NT2/D1 (cell line): ENCODE measurements around the gene HSD17B12.
"Not testable (repeated sequence)": the region's sequence is repeated elsewhere in the genome, so short reads cannot be mapped to it uniquely, and the experiment has no call there.

Source experiments
- DNase-seq: peaks from one replicate; pipeline ENCODE4 v3.0.0-alpha.2; 2011; ENCODE audit warnings: low read depth, low spot score
- H3K27me3 ChIP-seq: 2 replicates; pipeline ENCODE4 v1.6.0; 2011; ENCODE audit warnings: mild to moderate bottlenecking; ENCODE audit not compliant: insufficient read length, insufficient read depth
- H3K36me3 ChIP-seq: 2 replicates; pipeline ENCODE4 v1.6.1; 2011; ENCODE audit warnings: mild to moderate bottlenecking, low read length, mixed read lengths; ENCODE audit not compliant: insufficient read depth, insufficient read length
- H3K4me1 ChIP-seq: 2 replicates; pipeline ENCODE4 v1.5.1; 2011; ENCODE audit not compliant: insufficient read depth, insufficient read length
- H3K4me3 ChIP-seq: 2 replicates; pipeline ENCODE4 v1.5.1; 2011; ENCODE audit warnings: low read depth; ENCODE audit not compliant: insufficient read length
- H3K9ac ChIP-seq: 2 replicates; pipeline ENCODE4 v1.6.0; 2011; ENCODE audit warnings: low read depth; ENCODE audit not compliant: insufficient read length
- H3K9me3 ChIP-seq: 2 replicates; pipeline ENCODE4 v1.5.1; 2011; ENCODE audit warnings: mild to moderate bottlenecking, low read length; ENCODE audit not compliant: insufficient read depth
- SUZ12 ChIP-seq: IDR thresholded peaks from 2 replicates; pipeline ENCODE4 v1.6.1; 2011; ENCODE audit not compliant: insufficient read length, insufficient read depth; ENCODE audit errors: extremely low read depth
- YY1 ChIP-seq: IDR thresholded peaks from 2 replicates; pipeline ENCODE4 v1.6.1; 2011; ENCODE audit not compliant: insufficient read length, insufficient read depth
- ZNF274 ChIP-seq: IDR thresholded peaks from 2 replicates; pipeline ENCODE4 v1.6.1; 2011; ENCODE audit warnings: mild to moderate bottlenecking, low read depth, low read length

Gene HSD17B12

DNA sequence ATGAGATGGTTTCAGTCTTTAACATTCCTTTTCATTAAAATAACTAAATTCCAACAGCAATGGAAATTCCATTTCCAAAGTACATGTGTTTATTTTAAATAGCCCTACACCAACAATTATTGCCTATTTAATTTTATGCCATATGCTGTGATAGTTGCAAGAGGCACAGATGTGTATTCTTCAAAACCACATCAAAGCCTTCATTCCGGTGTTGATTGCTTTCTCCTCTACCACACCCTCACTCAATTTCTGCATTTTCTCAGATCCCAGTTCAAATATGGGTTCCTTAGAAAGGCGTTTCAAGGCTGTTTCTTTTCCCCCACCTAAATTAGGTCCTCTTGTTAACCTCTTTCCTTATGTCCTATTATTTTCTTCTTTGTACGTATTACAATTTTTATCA lies 6.0 kb upstream of the HSD17B12 start:
- Histone ChIP-seq H3K36me3 (no peaks in the 10 kb centered on the region), H3K27me3 (no peaks in the 10 kb centered on the region), H3K4me3 (no peak overlapping the region), H3K4me1 (no peaks in the 10 kb centered on the region), H3K9ac (no peak overlapping the region), H3K9me3 (no peaks in the 10 kb centered on the region)
- TF ChIP-seq ZNF274: no peak
- no peak for TF ChIP-seq YY1
- no peak for TF ChIP-seq SUZ12
- DNase-seq: no peak

DNA sequence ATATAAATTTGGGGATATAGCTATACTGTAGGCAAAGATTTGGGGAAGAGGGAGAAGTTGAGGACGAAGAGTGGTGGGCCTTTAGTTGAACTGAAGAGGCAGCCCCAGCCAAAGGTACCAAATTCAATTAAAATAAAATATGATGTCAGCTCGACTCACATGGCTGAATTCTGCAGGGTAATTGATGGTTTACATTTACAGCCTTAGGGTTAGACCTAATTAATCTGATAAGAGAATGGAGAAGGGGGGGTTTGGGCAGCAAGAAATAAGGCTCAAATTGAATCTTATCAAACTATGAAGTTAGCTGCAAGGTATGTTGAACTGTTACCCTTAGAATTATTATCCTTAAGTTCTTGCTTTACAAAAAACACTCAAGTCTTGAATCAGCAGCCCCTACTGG lies 3.6 kb upstream of the HSD17B12 start:
- no peak for TF ChIP-seq YY1
- H3K27me3 ChIP-seq: no peaks in the 10 kb centered on the region
- H3K9ac ChIP-seq: no peak overlapping the region
- H3K4me1 ChIP-seq: no peaks in the 10 kb centered on the region
- no peak overlapping the region for H3K4me3 ChIP-seq
- peaks cover 2% of the 10 kb centered on the region for H3K36me3 ChIP-seq
- no peak for DNase-seq
- H3K9me3 ChIP-seq: no peaks in the 10 kb centered on the region

DNA sequence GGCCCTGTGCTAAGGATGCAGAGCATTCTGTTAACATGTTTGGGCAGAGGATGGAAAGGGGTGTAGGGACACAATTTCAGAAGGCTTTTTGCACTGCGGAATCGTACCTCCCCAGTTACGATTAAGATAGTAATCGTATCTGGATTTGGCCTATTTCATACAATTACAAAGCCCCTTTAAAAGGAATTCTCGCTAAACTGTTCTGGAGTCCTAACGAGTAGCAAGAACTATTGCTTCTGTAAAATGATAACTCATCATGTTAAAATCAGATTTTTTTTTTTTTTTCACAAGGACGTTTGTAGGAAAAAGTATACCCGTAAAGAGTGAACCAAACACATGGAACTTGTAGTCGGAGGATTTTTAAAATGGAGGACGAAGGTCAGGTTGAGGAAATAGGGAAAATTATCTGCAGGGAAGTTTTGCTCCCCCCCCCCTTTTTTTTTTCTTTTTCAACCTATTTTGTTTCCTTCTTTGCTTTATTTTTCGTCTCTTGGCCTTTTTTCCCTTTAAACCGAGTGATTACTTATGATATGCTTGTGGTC lies 934 bp downstream of the HSD17B12 start:
- no peak for TF ChIP-seq ZNF274
- TF ChIP-seq YY1: no peak
- no peak for TF ChIP-seq SUZ12
- no peak for DNase-seq
- H3K4me3 ChIP-seq: peak overlapping the region; percentile 86

DNA sequence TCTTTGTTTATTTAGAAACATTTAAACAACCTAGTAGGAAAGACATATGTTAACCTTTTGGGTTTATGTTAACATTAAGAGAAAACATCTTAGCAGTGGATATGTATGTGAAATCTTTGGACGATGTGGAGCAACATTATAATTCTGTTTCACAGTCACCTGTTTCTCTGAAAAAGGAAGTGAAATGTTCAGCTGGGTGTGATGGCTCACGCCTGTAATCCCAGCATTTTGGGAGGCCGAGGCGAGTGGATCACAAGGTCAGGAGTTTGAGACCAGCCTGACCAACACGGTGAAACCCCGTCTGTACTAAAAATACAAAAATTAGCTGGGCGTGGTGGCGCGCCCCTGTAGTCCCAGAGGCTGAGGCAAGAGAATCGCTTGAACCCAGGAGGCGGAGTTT lies 1.5 kb downstream of the HSD17B12 start:
- DNase-seq, H3K4me1 ChIP-seq, H3K9me3 ChIP-seq, H3K27me3 ChIP-seq: not testable (repeated sequence)
- peak overlapping the region; percentile 79 for H3K9ac ChIP-seq
- H3K36me3 ChIP-seq: peaks cover 44% of the 10 kb centered on the region
- peak overlapping the region; percentile 86 for H3K4me3 ChIP-seq

More for the DNA sequence above, 934 bp downstream of the HSD17B12 start:
- Histone ChIP-seq H3K9ac (peak overlapping the region; percentile 79), H3K36me3 (peaks cover 41% of the 10 kb centered on the region), H3K4me1 (peaks cover 3% of the 10 kb centered on the region), H3K9me3 (no peaks in the 10 kb centered on the region), H3K27me3 (no peaks in the 10 kb centered on the region)

DNA sequence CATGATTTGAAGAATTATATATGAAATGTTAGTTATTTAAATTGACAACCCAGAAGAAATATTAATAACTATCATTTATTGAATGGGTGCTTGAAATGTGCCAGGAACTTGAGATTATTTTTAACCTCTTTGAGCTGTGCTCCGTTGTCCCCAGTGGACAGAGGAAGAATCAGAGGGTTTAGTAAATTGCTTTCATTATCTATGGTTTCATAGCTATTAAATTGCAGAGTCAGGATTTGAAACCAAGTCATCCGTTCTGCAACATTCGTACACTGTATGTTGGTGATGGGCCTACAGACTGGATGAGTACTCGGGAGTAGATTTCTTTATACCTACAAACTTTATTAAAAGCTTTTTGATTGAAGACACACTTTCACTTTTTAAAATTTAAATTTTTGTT lies 4.9 kb downstream of the HSD17B12 start:
- H3K36me3 ChIP-seq: peaks cover 53% of the 10 kb centered on the region
- H3K4me3 ChIP-seq: no peak overlapping the region

DNA sequence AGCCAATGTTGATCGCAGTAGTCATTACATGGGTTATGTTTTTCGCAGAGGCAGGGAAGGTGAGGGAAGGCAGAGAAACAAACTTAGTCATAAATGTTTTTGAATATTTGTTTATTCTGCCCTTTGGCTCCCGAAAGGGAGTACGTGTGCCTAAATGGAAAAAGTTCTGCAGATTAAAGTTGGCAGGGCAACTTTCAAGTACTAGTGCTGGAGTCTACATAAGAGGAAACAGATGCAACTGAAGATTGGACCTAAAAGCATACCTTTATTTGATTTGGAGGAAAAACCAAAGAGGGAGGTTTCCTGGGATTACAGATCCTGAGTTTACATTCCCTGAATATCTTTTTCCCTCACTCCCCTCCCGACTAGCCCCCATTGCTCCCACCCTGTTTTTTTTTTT lies 5.7 kb downstream of the HSD17B12 start:
- no peak for TF ChIP-seq YY1
- H3K9ac ChIP-seq: no peak overlapping the region
- H3K36me3 ChIP-seq: peaks cover 57% of the 10 kb centered on the region
- H3K27me3 ChIP-seq: no peaks in the 10 kb centered on the region
- peaks cover 3% of the 10 kb centered on the region for H3K4me1 ChIP-seq
- no peaks in the 10 kb centered on the region for H3K9me3 ChIP-seq
- H3K4me3 ChIP-seq: no peak overlapping the region
- no peak for DNase-seq

More for the DNA sequence above, 4.9 kb downstream of the HSD17B12 start:
- TF ChIP-seq ZNF274: no peak
- TF ChIP-seq SUZ12: no peak
- no peak for TF ChIP-seq YY1
- no peak overlapping the region for H3K9ac ChIP-seq
- no peaks in the 10 kb centered on the region for H3K9me3 ChIP-seq
- DNase-seq: no peak
- no peaks in the 10 kb centered on the region for H3K27me3 ChIP-seq
- peaks cover 3% of the 10 kb centered on the region for H3K4me1 ChIP-seq

DNA sequence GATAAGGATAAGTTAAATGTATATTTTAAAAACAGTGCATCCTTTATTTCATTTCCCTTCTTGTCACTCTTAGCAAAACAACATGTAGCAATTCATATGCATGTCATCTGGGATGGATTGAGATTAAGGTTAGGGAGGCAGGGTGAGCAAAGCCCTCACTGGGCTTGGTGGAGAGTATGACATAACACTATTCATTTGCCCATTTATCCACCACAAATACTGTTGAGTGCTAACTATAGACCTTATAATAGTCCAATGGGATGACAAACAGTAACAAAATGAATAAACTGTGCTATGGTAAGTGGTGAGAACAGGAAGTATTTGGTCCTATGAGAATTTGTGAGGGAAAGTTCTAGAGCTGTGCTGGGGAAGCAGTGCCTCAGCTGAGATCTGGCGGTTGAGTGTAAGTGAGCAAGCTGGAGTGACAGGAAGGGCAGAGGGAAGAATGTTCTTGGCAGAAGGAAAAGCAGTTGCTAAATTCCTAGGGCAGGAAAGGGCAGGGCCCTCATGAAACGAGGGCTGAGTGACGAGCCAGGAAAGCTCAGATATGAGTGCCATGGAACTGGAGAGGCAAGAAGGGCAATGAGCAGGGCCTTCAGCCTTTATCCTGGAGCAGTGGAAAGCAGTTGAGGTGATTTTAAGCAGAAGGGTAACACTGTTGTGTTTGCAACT lies 6.7 kb downstream of the HSD17B12 start:
- H3K4me3 ChIP-seq: no peak overlapping the region
- no peak for TF ChIP-seq ZNF274
- no peak for TF ChIP-seq YY1
- TF ChIP-seq SUZ12: no peak
- no peaks in the 10 kb centered on the region for H3K27me3 ChIP-seq
- no peak for DNase-seq
- no peak overlapping the region for H3K9ac ChIP-seq
- H3K4me1 ChIP-seq: peaks cover 3% of the 10 kb centered on the region
- H3K9me3 ChIP-seq: no peaks in the 10 kb centered on the region
- peaks cover 58% of the 10 kb centered on the region for H3K36me3 ChIP-seq

DNA sequence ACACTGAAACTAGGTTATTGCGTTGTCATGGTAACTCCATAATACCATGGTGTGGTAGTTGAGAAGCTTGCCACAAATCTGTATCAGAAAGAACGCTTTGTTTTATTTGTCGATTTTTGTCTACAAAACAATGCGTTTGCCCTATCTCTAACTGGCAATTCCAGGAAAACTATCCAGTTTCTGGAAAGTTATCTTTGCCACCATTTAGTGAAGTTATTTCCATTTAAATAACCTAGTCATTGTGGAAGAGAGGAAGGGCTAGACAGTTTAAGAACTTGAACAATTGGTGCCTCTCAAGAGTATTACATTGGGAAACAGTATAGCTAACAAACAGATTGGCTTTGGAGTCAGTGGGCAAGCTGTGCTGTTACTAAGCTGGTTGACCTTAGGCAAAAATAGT lies 7.9 kb downstream of the HSD17B12 start:
- no peak for DNase-seq
- Histone ChIP-seq H3K9ac (no peak overlapping the region), H3K4me1 (peaks cover 3% of the 10 kb centered on the region), H3K4me3 (no peak overlapping the region), H3K9me3 (no peaks in the 10 kb centered on the region), H3K36me3 (peaks cover 49% of the 10 kb centered on the region), H3K27me3 (no peaks in the 10 kb centered on the region)
- TF ChIP-seq ZNF274 (no peak), YY1 (no peak), SUZ12 (no peak)
